ENCODE measurements around the gene SOS2.

DNA sequence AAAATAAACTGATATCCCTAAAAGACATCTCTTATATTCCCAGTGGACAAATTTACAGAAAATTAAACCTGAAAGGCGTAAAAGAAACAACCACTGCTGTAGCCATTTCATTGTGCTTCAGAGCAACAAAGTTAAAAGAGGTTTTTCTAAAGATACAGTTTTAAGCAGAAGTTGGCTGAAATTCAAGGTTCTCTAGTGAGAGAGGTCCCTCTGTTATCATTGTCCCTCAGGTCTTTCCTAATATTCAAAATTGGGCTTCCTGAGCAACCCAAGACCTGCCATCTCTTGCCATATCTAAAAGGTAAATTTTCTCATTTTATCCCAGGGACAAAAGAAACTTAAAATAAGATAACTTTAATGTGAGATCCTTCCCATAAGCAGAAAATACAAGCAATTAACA lies 10.7 kb upstream of the SOS2 start:
- TF ChIP-seq, protein P1, sequence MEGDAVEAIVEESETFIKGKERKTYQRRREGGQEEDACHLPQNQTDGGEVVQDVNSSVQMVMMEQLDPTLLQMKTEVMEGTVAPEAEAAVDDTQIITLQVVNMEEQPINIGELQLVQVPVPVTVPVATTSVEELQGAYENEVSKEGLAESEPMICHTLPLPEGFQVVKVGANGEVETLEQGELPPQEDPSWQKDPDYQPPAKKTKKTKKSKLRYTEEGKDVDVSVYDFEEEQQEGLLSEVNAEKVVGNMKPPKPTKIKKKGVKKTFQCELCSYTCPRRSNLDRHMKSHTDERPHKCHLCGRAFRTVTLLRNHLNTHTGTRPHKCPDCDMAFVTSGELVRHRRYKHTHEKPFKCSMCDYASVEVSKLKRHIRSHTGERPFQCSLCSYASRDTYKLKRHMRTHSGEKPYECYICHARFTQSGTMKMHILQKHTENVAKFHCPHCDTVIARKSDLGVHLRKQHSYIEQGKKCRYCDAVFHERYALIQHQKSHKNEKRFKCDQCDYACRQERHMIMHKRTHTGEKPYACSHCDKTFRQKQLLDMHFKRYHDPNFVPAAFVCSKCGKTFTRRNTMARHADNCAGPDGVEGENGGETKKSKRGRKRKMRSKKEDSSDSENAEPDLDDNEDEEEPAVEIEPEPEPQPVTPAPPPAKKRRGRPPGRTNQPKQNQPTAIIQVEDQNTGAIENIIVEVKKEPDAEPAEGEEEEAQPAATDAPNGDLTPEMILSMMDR (IDR thresholded peaks at IDR 0.05; ENCODE audit: low read depth, low read length, poor library complexity, severe bottlenecking), result no peak
- TF ChIP-seq EZH2phosphoT487 (IDR thresholded peaks at IDR 0.05; ENCODE audit: borderline replicate concordance, low read length), result no peak
